Erythroblast (primary cell): Measurements from ENCODE around the gene SLC43A1.

Source experiments
- GATA1 ChIP-seq: IDR thresholded peaks from 2 replicates; pipeline ENCODE4 v1.6.1; 2011; ENCODE audit warnings: low read depth, mild to moderate bottlenecking, control low read depth, low read length, moderate library complexity
- POLR2A ChIP-seq: IDR thresholded peaks from 2 replicates; pipeline ENCODE4 v1.6.1; 2011; ENCODE audit warnings: mild to moderate bottlenecking, low read length

- TF ChIP-seq POLR2A, result no peak
- TF ChIP-seq GATA1, result no peak
Observed at GRCh38 chr11:57474803-57475115, 40.7 kb downstream of the SLC43A1 start.
